Measurements from ENCODE around the gene ELOVL7.
"Not testable (repeated sequence)": the region's sequence is repeated elsewhere in the genome, so short reads cannot be mapped to it uniquely, and the experiment has no call there.

ELOVL7 gene

DNA sequence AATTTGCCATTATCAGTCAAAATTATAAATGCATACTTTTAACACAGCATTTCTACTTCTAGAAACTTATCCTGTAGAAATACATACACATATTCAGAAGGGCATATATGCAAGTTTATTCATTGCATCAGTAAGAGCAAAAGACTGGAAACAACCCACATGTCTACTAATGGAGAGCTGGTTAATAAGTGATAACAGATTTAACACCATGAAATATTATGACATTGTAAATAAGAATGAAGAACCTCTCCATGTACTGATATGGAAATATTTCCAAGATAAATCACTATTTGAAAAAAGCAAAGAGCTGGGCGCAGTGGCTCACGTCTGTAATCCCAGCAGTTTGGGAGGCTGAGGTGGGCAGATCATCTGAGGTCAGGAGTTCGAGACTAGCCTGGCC is 54.5 kb downstream of the ELOVL7 start:
- ATAC-seq: no peak
- Mint-ChIP-seq H3K27me3 (peaks cover 21% of the 10 kb centered on the region), H3K9me3 (no peaks in the 10 kb centered on the region), H3K4me1 (no peaks in the 10 kb centered on the region), H3K36me3 (no peaks in the 10 kb centered on the region), H3K4me3 (no peak overlapping the region), H3K27ac (no peak overlapping the region)

DNA sequence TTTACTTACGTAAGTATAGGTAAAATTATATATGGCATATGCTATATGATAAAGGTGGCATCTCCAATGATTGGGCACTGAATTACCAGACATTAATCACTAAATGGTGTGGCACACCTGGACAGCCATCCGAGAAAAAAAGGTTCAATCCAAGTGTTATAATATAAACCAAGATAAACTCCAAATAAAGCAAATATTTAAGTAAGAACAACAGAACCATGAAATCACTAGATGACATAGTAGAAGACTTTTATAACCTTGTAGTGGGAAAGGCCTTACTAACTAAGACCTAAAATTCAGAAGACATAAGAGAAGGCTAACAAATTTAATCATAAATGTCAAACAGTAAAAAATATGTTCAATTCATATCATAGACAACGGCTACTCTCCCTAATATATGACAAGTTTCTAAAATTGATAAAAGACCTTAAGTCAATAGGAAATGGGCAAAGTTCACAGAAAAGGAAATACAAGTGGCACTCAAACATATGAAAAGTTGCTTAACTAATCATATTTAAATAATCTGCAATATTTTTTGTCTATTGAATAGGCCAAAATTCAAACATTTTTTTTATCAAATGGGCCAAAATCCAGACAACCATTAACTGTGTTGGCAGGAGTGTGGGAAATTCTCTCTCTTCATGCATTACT is 55.1 kb downstream of the ELOVL7 start:
- no peak for ATAC-seq
- no peaks in the 10 kb centered on the region for H3K4me1 Mint-ChIP-seq
- H3K27me3 Mint-ChIP-seq: peaks cover 18% of the 10 kb centered on the region
- H3K27ac Mint-ChIP-seq: no peak overlapping the region
- H3K4me3 Mint-ChIP-seq: no peak overlapping the region
- H3K9me3 Mint-ChIP-seq: no peaks in the 10 kb centered on the region
- no peaks in the 10 kb centered on the region for H3K36me3 Mint-ChIP-seq

DNA sequence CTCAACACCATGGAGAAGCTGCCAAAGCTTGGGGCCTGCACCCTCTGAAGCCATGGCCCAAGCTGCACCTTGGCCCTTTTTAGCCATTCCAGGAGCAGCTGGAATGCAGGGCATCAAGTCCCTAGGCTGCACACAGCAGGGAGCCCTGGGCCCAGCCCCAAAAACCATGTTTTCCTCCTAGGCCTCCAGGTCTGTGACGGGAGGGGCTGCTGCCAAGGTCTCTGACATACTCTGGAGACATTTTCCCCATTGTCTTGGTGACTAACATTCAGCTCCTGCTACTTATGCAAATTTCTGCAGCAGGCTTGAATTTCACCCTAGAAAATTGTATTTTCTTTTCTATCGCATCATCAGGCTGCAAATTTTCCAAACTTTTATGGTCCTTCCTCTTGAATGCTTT is 64.6 kb downstream of the ELOVL7 start:
- no peak overlapping the region for H3K4me3 Mint-ChIP-seq
- no peaks in the 10 kb centered on the region for H3K27me3 Mint-ChIP-seq
- ATAC-seq: no peak
- no peaks in the 10 kb centered on the region for H3K36me3 Mint-ChIP-seq
- no peak overlapping the region for H3K27ac Mint-ChIP-seq
- H3K9me3 Mint-ChIP-seq: peaks cover 3% of the 10 kb centered on the region
- no peaks in the 10 kb centered on the region for H3K4me1 Mint-ChIP-seq

DNA sequence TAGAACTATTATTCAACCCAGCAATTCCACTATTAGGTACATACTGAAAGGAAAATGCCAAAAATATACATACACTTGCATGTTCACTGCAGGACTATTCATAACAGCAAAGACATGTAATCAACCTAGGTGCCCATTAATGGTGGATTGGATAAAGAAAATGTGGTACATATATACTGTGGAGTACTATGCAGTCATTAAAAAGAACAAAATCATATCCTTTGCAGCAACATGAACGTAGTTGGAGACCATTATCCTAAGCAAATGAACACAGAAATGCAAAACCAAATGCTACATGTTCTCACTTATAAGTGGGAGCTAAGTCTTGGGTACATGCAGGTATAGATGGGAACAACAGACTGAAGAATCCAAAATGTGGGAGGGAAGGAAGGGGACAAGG is 67.7 kb downstream of the ELOVL7 start:
- no peak for ATAC-seq
- no peaks in the 10 kb centered on the region for H3K4me1 Mint-ChIP-seq
- no peaks in the 10 kb centered on the region for H3K27me3 Mint-ChIP-seq
- no peak overlapping the region for H3K4me3 Mint-ChIP-seq
- H3K36me3 Mint-ChIP-seq: no peaks in the 10 kb centered on the region
- H3K9me3 Mint-ChIP-seq: peaks cover 7% of the 10 kb centered on the region
- no peak overlapping the region for H3K27ac Mint-ChIP-seq

DNA sequence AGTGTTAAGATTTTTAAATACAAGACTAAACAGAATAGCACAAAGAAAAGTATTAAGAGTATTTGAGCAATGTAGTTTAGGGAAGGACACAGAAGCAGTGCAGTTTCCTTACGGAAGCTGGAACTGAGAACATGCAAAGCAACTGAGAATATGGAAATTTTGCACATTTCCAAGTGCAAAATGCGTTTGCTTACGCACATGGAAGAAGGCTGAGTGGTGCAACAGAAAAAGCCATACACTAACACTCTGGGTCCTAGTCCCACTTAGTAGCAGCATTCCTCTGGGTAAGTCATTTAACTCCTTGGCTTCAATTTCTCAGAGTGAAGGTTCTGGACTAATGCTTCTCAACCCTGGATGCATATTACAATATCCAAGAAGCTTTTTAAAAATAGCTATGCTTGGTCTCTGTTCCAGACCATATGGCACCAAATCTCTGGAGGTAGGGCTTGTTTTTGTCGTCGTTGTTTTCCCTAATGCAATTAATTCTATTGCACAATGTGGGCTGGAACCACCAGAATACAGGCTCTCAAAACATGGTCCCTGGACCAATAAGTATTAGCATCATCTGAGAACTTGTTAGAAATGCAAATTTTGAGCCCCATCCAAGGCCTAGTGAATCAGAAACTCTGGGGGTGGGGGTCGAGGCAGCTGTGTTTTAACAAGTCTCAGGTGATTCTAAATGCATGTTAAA is 78.9 kb downstream of the ELOVL7 start:
- no peak for ATAC-seq
- Mint-ChIP-seq H3K4me1 (no peaks in the 10 kb centered on the region), H3K36me3 (no peaks in the 10 kb centered on the region), H3K4me3 (no peak overlapping the region), H3K27me3 (no peaks in the 10 kb centered on the region), H3K27ac (no peak overlapping the region), H3K9me3 (no peaks in the 10 kb centered on the region)

DNA sequence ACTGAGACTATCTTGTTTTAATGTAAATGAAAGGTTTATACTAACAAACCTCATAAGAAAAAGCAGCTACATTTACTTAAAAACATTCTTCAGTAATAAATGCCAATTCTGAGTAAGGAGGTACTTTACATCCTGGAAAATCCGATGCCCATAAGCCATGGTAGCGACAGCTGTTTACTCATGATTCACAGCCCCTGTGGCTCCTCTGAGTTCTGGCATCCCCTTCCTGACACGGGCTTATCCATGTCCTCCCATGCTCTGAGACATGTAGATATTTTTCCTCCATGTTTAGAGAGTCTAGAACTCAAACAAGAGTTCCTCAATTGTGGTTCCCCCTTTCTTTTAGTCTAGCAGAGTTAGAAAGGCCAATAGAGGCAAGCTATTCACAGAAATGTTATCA is 81.0 kb downstream of the ELOVL7 start:
- Mint-ChIP-seq H3K4me1 (no peaks in the 10 kb centered on the region), H3K36me3 (no peaks in the 10 kb centered on the region), H3K4me3 (no peak overlapping the region), H3K27me3 (no peaks in the 10 kb centered on the region), H3K27ac (no peak overlapping the region), H3K9me3 (no peaks in the 10 kb centered on the region)
- ATAC-seq: no peak

DNA sequence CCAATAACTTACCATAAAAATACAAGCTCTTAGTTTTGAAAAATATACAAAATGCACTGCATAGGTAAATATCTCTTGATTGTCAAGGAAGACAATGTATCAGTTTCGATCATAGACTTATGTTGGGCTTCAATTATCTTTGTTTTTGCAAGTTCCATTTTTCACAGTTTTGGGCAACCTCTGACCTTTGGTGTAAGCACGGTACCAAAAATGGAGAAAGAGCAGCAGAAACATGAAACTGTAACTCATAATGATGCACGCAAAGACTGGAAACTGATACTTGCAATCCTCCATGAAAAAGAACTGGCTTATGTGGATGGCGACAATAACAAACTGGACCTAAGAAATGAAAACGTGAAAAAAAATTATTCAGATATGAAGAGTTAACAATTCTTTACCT is 89.6 kb downstream of the ELOVL7 start:
- H3K4me1 Mint-ChIP-seq: no peaks in the 10 kb centered on the region
- no peak overlapping the region for H3K27ac Mint-ChIP-seq
- H3K27me3 Mint-ChIP-seq: peaks cover 15% of the 10 kb centered on the region
- no peaks in the 10 kb centered on the region for H3K9me3 Mint-ChIP-seq
- H3K36me3 Mint-ChIP-seq: no peaks in the 10 kb centered on the region
- ATAC-seq: no peak
- H3K4me3 Mint-ChIP-seq: no peak overlapping the region

DNA sequence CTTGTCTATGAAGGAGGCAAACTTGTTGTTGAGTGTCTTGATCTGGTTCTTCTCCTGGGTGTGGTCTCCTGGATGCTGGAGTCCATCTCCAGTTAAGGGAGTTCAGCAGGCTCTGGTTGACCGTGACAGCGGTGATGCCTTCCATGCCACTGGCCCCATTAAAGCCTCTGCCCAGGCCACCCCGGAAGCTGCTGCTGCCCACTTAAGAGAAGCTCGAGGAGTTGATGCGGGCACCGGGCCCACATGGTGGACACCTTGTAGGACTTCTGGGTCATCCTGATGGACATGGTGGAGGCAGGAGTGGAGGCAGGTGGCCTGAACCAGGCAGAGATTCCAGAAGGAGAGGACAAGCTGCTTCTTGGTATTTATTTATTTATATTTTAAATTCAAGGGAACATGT is 99.4 kb downstream of the ELOVL7 start:
- Mint-ChIP-seq H3K9me3 (peaks cover 10% of the 10 kb centered on the region), H3K27ac (no peak overlapping the region), H3K4me1 (no peaks in the 10 kb centered on the region), H3K36me3 (peaks cover 6% of the 10 kb centered on the region), H3K4me3 (no peak overlapping the region), H3K27me3 (peaks cover 10% of the 10 kb centered on the region)
- ATAC-seq: peak; percentile 36

DNA sequence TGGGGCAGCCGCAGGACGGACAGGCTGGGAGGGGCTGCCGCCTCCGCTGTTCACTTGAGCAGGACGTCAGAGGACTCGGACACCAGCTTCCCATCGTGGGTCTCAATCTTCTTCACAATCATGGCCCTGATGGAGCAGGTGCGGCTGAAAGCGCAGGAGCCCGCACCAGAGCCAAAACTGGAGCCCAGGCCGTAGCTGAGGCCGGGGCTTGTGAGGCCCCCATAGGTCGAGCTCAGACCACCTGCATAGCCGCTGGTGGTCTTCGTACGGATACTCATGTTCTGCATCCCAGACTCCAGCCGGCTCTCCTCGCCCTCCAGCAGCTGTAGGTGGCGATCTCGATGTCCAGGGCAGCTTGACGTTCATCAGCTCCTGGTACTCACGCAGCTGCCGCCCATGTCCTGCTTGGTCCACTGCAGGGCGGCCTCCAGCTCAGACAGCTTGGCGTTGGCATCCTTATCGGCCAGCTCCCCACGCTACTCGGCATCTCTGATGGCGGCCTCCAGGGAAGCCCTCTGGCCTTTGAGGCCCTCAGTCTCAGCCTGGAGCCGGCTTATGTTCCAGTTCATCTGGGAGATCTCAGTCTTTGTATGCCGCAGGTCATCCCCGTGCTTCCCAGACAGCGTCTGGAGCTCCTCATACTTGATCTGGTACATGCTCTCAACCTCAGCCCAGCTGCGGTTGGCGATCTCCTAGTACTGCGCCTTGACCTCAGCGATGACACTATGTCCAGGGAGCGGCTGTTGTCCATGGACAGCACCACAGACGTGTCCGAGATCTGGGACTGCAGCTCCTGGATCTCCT is 100.4 kb downstream of the ELOVL7 start:
- H3K4me3 Mint-ChIP-seq: no peak overlapping the region
- peaks cover 6% of the 10 kb centered on the region for H3K36me3 Mint-ChIP-seq
- peaks cover 14% of the 10 kb centered on the region for H3K9me3 Mint-ChIP-seq
- peaks cover 10% of the 10 kb centered on the region for H3K27me3 Mint-ChIP-seq
- no peaks in the 10 kb centered on the region for H3K4me1 Mint-ChIP-seq
- no peak for ATAC-seq
- no peak overlapping the region for H3K27ac Mint-ChIP-seq

DNA sequence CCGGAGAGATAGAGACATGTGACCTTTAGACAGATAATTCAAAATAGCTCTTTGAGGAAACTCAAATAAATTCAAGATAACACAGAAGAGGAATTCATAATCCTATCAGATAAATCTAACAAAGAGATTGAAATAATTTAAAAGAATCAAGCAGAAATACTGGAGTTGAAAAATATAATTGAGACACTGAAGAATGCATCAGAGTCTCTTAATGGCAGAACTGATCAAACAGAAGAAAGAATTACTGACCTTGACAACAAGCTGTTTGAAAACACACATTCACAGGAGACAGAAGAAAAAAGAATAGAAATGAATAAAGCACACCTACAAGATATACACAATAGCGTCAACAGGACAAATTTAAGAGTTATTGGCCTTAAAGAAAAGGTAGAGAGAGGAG is 103.7 kb downstream of the ELOVL7 start:
- no peaks in the 10 kb centered on the region for H3K27me3 Mint-ChIP-seq
- ATAC-seq: no peak
- no peak overlapping the region for H3K4me3 Mint-ChIP-seq
- H3K4me1 Mint-ChIP-seq: no peaks in the 10 kb centered on the region
- no peak overlapping the region for H3K27ac Mint-ChIP-seq
- H3K9me3 Mint-ChIP-seq: peaks cover 14% of the 10 kb centered on the region
- H3K36me3 Mint-ChIP-seq: peaks cover 6% of the 10 kb centered on the region

DNA sequence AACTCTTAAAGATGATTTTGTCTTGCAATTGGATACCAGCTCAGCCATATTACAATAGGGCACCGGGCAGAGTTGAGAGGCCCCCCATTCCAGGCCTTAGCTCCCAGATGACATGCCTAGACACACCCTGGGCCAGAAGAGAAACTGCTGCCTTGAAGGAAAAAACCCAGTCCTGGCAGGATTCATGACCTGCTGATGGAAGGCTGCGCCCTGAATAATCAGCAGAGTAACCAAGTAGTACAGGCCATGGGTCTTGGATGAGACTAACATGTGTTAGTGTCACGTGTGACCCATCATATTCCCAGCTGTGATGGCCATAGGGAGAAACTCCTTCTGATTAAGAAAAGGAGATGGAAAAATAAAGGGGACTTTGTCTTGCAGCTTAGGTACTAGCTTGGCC is 105.1 kb downstream of the ELOVL7 start:
- Mint-ChIP-seq H3K27me3 (no peaks in the 10 kb centered on the region), H3K4me3 (no peak overlapping the region), H3K36me3 (peaks cover 6% of the 10 kb centered on the region), H3K27ac (no peak overlapping the region), H3K4me1 (no peaks in the 10 kb centered on the region), H3K9me3 (peaks cover 14% of the 10 kb centered on the region)
- no peak for ATAC-seq

DNA sequence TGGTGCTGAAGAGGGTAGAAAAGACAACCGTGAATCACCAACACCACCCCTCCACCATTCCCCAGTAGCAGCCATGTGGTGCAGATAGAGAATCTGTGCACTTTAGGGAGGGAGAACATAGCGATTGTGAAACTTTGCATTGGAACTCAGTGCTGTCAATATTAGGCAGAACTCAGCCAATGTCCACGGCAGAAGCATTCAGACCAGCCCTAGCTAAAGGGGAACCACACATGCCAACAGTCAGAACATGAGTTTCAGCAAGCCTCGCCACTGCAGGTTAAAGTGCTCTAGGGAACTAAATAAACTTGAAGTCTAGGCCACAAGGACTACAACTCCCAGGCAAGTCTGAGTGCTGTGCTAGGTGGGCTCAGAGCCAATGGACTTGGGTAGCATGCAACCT is 105.6 kb downstream of the ELOVL7 start:
- Mint-ChIP-seq H3K4me1 (no peaks in the 10 kb centered on the region), H3K36me3 (peaks cover 6% of the 10 kb centered on the region), H3K27me3 (no peaks in the 10 kb centered on the region), H3K4me3 (no peak overlapping the region), H3K27ac (no peak overlapping the region), H3K9me3 (peaks cover 14% of the 10 kb centered on the region)
- ATAC-seq: peak; percentile 12

GRCh38 chr5:60730858-60731257 is 113.2 kb downstream of the ELOVL7 start:
- peaks cover 33% of the 10 kb centered on the region for H3K27me3 Mint-ChIP-seq
- H3K36me3 Mint-ChIP-seq, ATAC-seq, H3K4me3 Mint-ChIP-seq, H3K9me3 Mint-ChIP-seq, H3K4me1 Mint-ChIP-seq, H3K27ac Mint-ChIP-seq: not testable (repeated sequence)

GRCh38 chr5:60727033-60727679 is 116.9 kb downstream of the ELOVL7 start:
- no peak for ATAC-seq
- no peaks in the 10 kb centered on the region for H3K9me3 Mint-ChIP-seq
- no peak overlapping the region for H3K4me3 Mint-ChIP-seq
- H3K36me3 Mint-ChIP-seq: no peaks in the 10 kb centered on the region
- no peaks in the 10 kb centered on the region for H3K4me1 Mint-ChIP-seq
- H3K27ac Mint-ChIP-seq: no peak overlapping the region
- peaks cover 33% of the 10 kb centered on the region for H3K27me3 Mint-ChIP-seq

GRCh38 chr5:60724126-60724525 is 119.9 kb downstream of the ELOVL7 start:
- Mint-ChIP-seq H3K4me1 (no peaks in the 10 kb centered on the region), H3K27ac (no peak overlapping the region), H3K9me3 (no peaks in the 10 kb centered on the region), H3K4me3 (no peak overlapping the region), H3K27me3 (peaks cover 32% of the 10 kb centered on the region), H3K36me3 (no peaks in the 10 kb centered on the region)
- ATAC-seq: peak; percentile 31
